Neural progenitor cell (in vitro differentiated cells): ENCODE measurements around the gene FBLIM1. TPM values are rescaled to one million over a fixed set of nuclear protein-coding genes. Genes with fewer than 3 reads are reported as not detected.

Experiments
- DNase-seq: peaks from one replicate; pipeline ENCODE4 v3.0.0-alpha.2; 2016; ENCODE audit warnings: low spot score
- H2AFZ ChIP-seq: fragments of 200-600 bp; sonication (generic); replicated peaks from 2 replicates; pipeline ENCODE4 v1.6.1; 2016; ENCODE audit warnings: antibody characterized with exemption
- H3F3A ChIP-seq: fragments of 200-600 bp; sonication (generic); 2 replicates; pipeline ENCODE4 v1.6.1; 2016; ENCODE audit warnings: antibody characterized with exemption, low read depth
- H3K27ac ChIP-seq: fragments of 200-600 bp; sonication (generic); 2 replicates; pipeline ENCODE4 v1.5.1; 2016; ENCODE audit warnings: mild to moderate bottlenecking
- H3K27me3 ChIP-seq: fragments of 200-600 bp; sonication (generic); 2 replicates; pipeline ENCODE4 v1.6.1; 2016; ENCODE audit warnings: mild to moderate bottlenecking, moderate library complexity
- H3K36me3 ChIP-seq: fragments of 200-600 bp; sonication (generic); 2 replicates; pipeline ENCODE4 v1.5.1; 2016
- H3K4me1 ChIP-seq: fragments of 200-600 bp; sonication (generic); 2 replicates; pipeline ENCODE4 v1.6.1; 2016; ENCODE audit warnings: mixed run types
- H3K4me2 ChIP-seq: fragments of 200-600 bp; sonication (generic); 2 replicates; pipeline ENCODE4 v1.6.1; 2016
- H3K4me3 ChIP-seq: fragments of 200-600 bp; sonication (generic); 2 replicates; pipeline ENCODE4 v1.5.1; 2016
- H3K79me2 ChIP-seq: fragments of 200-600 bp; sonication (generic); 2 replicates; pipeline ENCODE4 v1.6.1; 2016; ENCODE audit warnings: low read depth
- H3K9ac ChIP-seq: fragments of 200-600 bp; sonication (generic); 2 replicates; pipeline ENCODE4 v1.6.1; 2016
- H3K9me3 ChIP-seq: fragments of 200-600 bp; sonication (generic); 2 replicates; pipeline ENCODE4 v1.5.1; 2016; ENCODE audit warnings: low read depth
- H4K20me1 ChIP-seq: fragments of 200-600 bp; sonication (generic); 2 replicates; pipeline ENCODE4 v1.6.1; 2016; ENCODE audit warnings: low read depth
- H3K27ac Mint-ChIP-seq: 3 replicates; pipeline ENCODE4 v1.8.0; 2021; ENCODE audit warnings: mixed read lengths
- H3K27me3 Mint-ChIP-seq: 2 replicates; pipeline ENCODE4 v1.8.0; 2022; ENCODE audit warnings: low read depth, mild to moderate bottlenecking, inconsistent platforms, moderate library complexity, mixed read lengths; ENCODE audit not compliant: insufficient read depth
- H3K36me3 Mint-ChIP-seq: 3 replicates; pipeline ENCODE4 v1.8.0; 2021; ENCODE audit warnings: mixed read lengths
- H3K4me1 Mint-ChIP-seq: 3 replicates; pipeline ENCODE4 v1.8.0; 2021; ENCODE audit warnings: mixed read lengths
- H3K4me3 Mint-ChIP-seq: 3 replicates; pipeline ENCODE4 v1.8.0; 2021; ENCODE audit warnings: mild to moderate bottlenecking, moderate library complexity, mixed read lengths
- H3K9me3 Mint-ChIP-seq: 3 replicates; pipeline ENCODE4 v1.8.0; 2020; ENCODE audit warnings: mixed read lengths
- CTCF ChIP-seq: fragments of 200-600 bp; sonication (generic); IDR thresholded peaks from 2 replicates; pipeline ENCODE4 v1.5.1; 2017; ENCODE audit warnings: antibody characterized with exemption, mild to moderate bottlenecking
- EZH2 ChIP-seq: fragments of 200-600 bp; sonication (generic); IDR thresholded peaks from 2 replicates; pipeline ENCODE4 v1.6.1; 2017; ENCODE audit warnings: antibody characterized with exemption, mild to moderate bottlenecking, moderate library complexity
- EZH2phosphoT487 ChIP-seq: fragments of 200-600 bp; sonication (generic); IDR thresholded peaks from 2 replicates; pipeline ENCODE4 v1.6.1; 2017; ENCODE audit warnings: antibody characterized with exemption
- total RNA-seq: library from RNA; depleted of rRNA; stranded (reverse); fragments of >200 nt; gene quantifications from 2 replicates; pipeline ENCODE4 v1.2.3, GENCODE V29; 2015; ENCODE audit warnings: low replicate concordance

The FBLIM1 gene
- total RNA-seq, 1 donor from 2014 or later: 4.7 TPM

- H3K27me3 Mint-ChIP-seq: no peaks in the 10 kb centered on the region
- no peak overlapping the region for H3K4me3 Mint-ChIP-seq
- no peaks in the 10 kb centered on the region for H3F3A ChIP-seq
- H3K9ac ChIP-seq: no peak overlapping the region
- H3K4me1 Mint-ChIP-seq: peaks cover 7% of the 10 kb centered on the region
- H4K20me1 ChIP-seq: no peaks in the 10 kb centered on the region
- H3K4me1 ChIP-seq: no peaks in the 10 kb centered on the region
- H3K4me2 ChIP-seq: no peak overlapping the region
- TF ChIP-seq CTCF (no peak), EZH2phosphoT487 (no peak), EZH2 (no peak)
- peaks cover 14% of the 10 kb centered on the region for H3K36me3 Mint-ChIP-seq
- no peak for DNase-seq
- no peaks in the 10 kb centered on the region for H3K9me3 Mint-ChIP-seq
- no peak overlapping the region for H3K27ac ChIP-seq
- no peak overlapping the region for H3K4me3 ChIP-seq
- H2AFZ ChIP-seq: no peak overlapping the region
- H3K36me3 ChIP-seq: no peaks in the 10 kb centered on the region
- no peak overlapping the region for H3K27ac Mint-ChIP-seq
- H3K27me3 ChIP-seq: no peaks in the 10 kb centered on the region
- no peaks in the 10 kb centered on the region for H3K9me3 ChIP-seq
- H3K79me2 ChIP-seq: no peaks in the 10 kb centered on the region
These were observed 17.1 kb downstream of the FBLIM1 start for GRCh38 chr1:15775706-15776105.

DNA sequence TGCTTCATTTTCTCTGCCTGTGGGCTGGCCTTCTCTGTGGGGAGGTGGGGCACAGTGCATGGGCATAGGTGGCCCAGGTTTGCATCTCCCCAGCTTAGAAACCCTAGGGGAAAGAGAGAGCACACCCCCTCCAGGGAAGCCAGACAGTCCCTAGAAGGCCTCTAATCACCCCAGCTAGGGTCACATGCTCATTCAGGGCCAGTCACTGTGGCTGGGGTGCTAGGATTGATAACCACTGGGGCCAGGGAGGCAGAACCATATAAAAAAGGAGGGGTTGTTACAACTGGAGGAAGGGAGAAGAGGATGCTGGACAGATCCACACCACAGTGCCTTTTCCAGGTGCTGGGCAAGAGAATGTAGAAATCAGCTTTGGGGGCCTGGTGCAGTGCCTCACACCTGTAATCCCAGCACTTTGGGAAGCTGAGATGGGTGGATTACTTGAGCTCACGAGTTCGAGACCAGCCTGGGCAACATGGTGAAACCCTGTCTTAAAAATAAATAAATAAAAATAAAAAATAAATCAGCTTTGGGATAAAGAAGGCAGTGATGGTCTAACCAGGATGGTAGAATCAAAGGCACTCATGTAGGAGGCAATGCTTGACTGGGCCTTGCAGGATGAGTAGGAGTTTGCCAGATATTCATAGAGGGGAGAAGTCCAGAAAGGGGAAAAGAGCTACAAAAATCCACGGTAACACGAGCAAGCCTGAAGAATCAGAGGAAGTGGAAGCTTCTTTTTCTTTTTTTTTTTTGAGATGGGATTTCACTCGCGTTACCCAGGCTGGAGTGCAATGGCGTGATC, 19.5 kb downstream of the FBLIM1 start:
- Histone ChIP-seq H3K27me3 (no peaks in the 10 kb centered on the region), H4K20me1 (no peaks in the 10 kb centered on the region), H3F3A (no peaks in the 10 kb centered on the region), H2AFZ (no peak overlapping the region), H3K27ac (no peak overlapping the region), H3K9ac (no peak overlapping the region), H3K4me1 (no peaks in the 10 kb centered on the region), H3K79me2 (no peaks in the 10 kb centered on the region), H3K36me3 (no peaks in the 10 kb centered on the region), H3K9me3 (no peaks in the 10 kb centered on the region), H3K4me2 (no peak overlapping the region), H3K4me3 (no peak overlapping the region)
- no peaks in the 10 kb centered on the region for H3K9me3 Mint-ChIP-seq
- no peak overlapping the region for H3K4me3 Mint-ChIP-seq
- no peaks in the 10 kb centered on the region for H3K27me3 Mint-ChIP-seq
- TF ChIP-seq CTCF (no peak), EZH2 (no peak), EZH2phosphoT487 (no peak)
- H3K36me3 Mint-ChIP-seq: peaks cover 9% of the 10 kb centered on the region
- no peak for DNase-seq
- no peak overlapping the region for H3K27ac Mint-ChIP-seq
- H3K4me1 Mint-ChIP-seq: peaks cover 4% of the 10 kb centered on the region

DNA sequence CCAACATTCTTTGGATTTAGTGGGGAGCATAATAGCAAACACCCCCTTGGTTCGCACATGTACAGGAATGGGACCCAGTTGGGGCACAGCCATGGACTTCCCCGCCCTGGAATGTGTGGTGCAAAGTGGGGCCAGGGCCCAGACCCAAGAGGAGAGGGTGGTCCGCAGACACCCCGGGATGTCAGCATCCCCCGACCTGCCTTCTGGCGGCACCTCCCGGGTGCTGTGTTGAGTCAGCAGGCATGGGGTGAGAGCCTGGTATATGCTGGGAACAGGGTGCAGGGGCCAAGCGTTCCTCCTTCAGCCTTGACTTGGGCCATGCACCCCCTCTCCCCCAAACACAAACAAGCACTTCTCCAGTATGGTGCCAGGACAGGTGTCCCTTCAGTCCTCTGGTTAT, 27.1 kb downstream of the FBLIM1 start:
- Histone ChIP-seq H3F3A (no peaks in the 10 kb centered on the region), H3K4me2 (no peak overlapping the region), H3K36me3 (no peaks in the 10 kb centered on the region), H3K9me3 (no peaks in the 10 kb centered on the region), H4K20me1 (no peaks in the 10 kb centered on the region), H3K79me2 (no peaks in the 10 kb centered on the region), H3K4me1 (no peaks in the 10 kb centered on the region), H2AFZ (no peak overlapping the region), H3K27ac (no peak overlapping the region), H3K4me3 (no peak overlapping the region), H3K27me3 (no peaks in the 10 kb centered on the region), H3K9ac (no peak overlapping the region)
- TF ChIP-seq EZH2phosphoT487: no peak
- TF ChIP-seq EZH2: no peak
- no peaks in the 10 kb centered on the region for H3K36me3 Mint-ChIP-seq
- peaks cover 5% of the 10 kb centered on the region for H3K4me1 Mint-ChIP-seq
- H3K4me3 Mint-ChIP-seq: no peak overlapping the region
- no peak overlapping the region for H3K27ac Mint-ChIP-seq
- H3K9me3 Mint-ChIP-seq: no peaks in the 10 kb centered on the region
- peaks cover 2% of the 10 kb centered on the region for H3K27me3 Mint-ChIP-seq
- DNase-seq: no peak

DNA sequence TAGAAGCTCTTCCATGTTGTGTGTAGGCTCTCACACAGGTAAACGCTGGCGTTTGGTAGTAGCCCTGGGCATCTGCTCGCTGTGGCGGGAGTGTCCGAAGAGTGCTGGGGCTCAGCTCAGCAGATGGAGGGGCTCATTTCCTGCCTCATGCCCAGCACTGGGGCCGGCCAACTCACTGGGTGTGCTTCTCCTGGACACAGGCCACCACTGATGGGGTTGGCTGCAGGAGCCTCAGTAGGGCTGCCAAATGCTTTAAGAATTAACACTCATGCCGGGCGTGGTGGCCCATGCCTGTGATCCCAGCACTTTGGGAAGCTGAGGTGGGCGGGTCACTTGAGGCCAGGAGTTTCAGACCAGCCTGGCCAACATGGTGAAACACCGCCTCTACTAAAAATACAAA, 28.0 kb downstream of the FBLIM1 start:
- no peak overlapping the region for H3K27ac ChIP-seq
- Mint-ChIP-seq H3K27ac (no peak overlapping the region), H3K9me3 (no peaks in the 10 kb centered on the region)

More for the DNA sequence above, 28.0 kb downstream of the FBLIM1 start:
- DNase-seq: no peak
- no peaks in the 10 kb centered on the region for H3K4me1 ChIP-seq
- no peak overlapping the region for H3K9ac ChIP-seq
- Mint-ChIP-seq H3K4me3 (no peak overlapping the region), H3K4me1 (peaks cover 5% of the 10 kb centered on the region), H3K36me3 (no peaks in the 10 kb centered on the region), H3K27me3 (peaks cover 2% of the 10 kb centered on the region)
- H3K36me3 ChIP-seq: no peaks in the 10 kb centered on the region
- no peaks in the 10 kb centered on the region for H3K9me3 ChIP-seq
- no peaks in the 10 kb centered on the region for H3K79me2 ChIP-seq
- H3K27me3 ChIP-seq: no peaks in the 10 kb centered on the region
- no peak overlapping the region for H3K4me2 ChIP-seq
- no peak overlapping the region for H3K4me3 ChIP-seq
- no peak overlapping the region for H2AFZ ChIP-seq
- no peaks in the 10 kb centered on the region for H3F3A ChIP-seq
- H4K20me1 ChIP-seq: no peaks in the 10 kb centered on the region
- TF ChIP-seq EZH2: no peak
- TF ChIP-seq EZH2phosphoT487: no peak
- no peak for TF ChIP-seq CTCF
